Smooth muscle cell (in vitro differentiated cells): ENCODE data around the gene FAM184B. TPM values are rescaled to one million over a fixed set of nuclear protein-coding genes. Genes with fewer than 3 reads are reported as not detected.
"Not testable (repeated sequence)": the region's sequence is repeated elsewhere in the genome, so short reads cannot be mapped to it uniquely, and the experiment has no call there.

ENCODE experiments used
- DNase-seq: peaks from one replicate; lab custom pipeline; 2025; ENCODE audit not compliant: unreplicated experiment; lab: John Stamatoyannopoulos, UW
- H2AFZ ChIP-seq: fragments of 200-600 bp; sonication (generic); 2 replicates; pipeline ENCODE4 v1.6.0; 2016; ENCODE audit warnings: antibody characterized with exemption, low read depth, mild to moderate bottlenecking
- H3F3A ChIP-seq: fragments of 200-600 bp; sonication (generic); 2 replicates; pipeline ENCODE4 v1.6.0; 2017; ENCODE audit warnings: antibody characterized with exemption, low read depth
- H3K27ac ChIP-seq: fragments of 200-600 bp; sonication (generic); 2 replicates; pipeline ENCODE4 v1.5.1; 2016; ENCODE audit warnings: low read depth, mild to moderate bottlenecking
- H3K27me3 ChIP-seq: fragments of 200-600 bp; sonication (generic); 2 replicates; pipeline ENCODE4 v1.6.1; 2016; ENCODE audit warnings: low read depth, mild to moderate bottlenecking
- H3K36me3 ChIP-seq: fragments of 200-600 bp; sonication (generic); 2 replicates; pipeline ENCODE4 v1.5.1; 2016; ENCODE audit warnings: low read depth
- H3K4me1 ChIP-seq: fragments of 200-600 bp; sonication (generic); 2 replicates; pipeline ENCODE4 v1.5.1; 2016; ENCODE audit warnings: low read depth
- H3K4me2 ChIP-seq: fragments of 200-600 bp; sonication (generic); 2 replicates; pipeline ENCODE4 v1.6.0; 2016; ENCODE audit warnings: mild to moderate bottlenecking
- H3K4me3 ChIP-seq: fragments of 200-600 bp; sonication (generic); 2 replicates; pipeline ENCODE4 v1.5.1; 2016; ENCODE audit warnings: mild to moderate bottlenecking
- H3K79me2 ChIP-seq: fragments of 200-600 bp; sonication (generic); 2 replicates; pipeline ENCODE4 v1.6.0; 2016; ENCODE audit warnings: low read depth, mild to moderate bottlenecking
- H3K9ac ChIP-seq: fragments of 200-600 bp; sonication (generic); 2 replicates; pipeline ENCODE4 v1.6.0; 2016; ENCODE audit warnings: low read depth
- H3K9me3 ChIP-seq: fragments of 200-600 bp; sonication (generic); replicated peaks from 2 replicates; pipeline ENCODE4 v1.5.1; 2016; ENCODE audit warnings: low read depth
- H4K20me1 ChIP-seq: fragments of 200-600 bp; sonication (generic); 2 replicates; pipeline ENCODE4 v1.6.0; 2016; ENCODE audit warnings: low read depth
- CTCF ChIP-seq: fragments of 200-600 bp; sonication (generic); IDR thresholded peaks from 2 replicates; pipeline ENCODE4 v1.5.1; 2017; ENCODE audit warnings: borderline replicate concordance, mild to moderate bottlenecking, antibody characterized with exemption; ENCODE audit not compliant: insufficient read depth, poor library complexity, severe bottlenecking
- WGBS: methylation state at CpG from one replicate; pipeline ENCODE4 v1.1.7; 2016; ENCODE audit warnings: low lambda C conversion rate; 5-methylcytosine and 5-hydroxymethylcytosine counted together
- polyA plus RNA-seq: library from polyadenylated mRNA; unstranded; fragments of >200 nt; fragmentation: Nextera tagmentation; extraction: Ambion mirVana; gene quantifications from 2 replicates; pipeline ENCODE4 v1.2.1, GENCODE V29; 2016
- total RNA-seq: library from RNA; depleted of rRNA; stranded (reverse); fragments of >200 nt; gene quantifications from 2 replicates; pipeline ENCODE4 v1.2.3, GENCODE V29; 2014

Gene FAM184B
- total and polyA plus RNA-seq, 2 experiments from 2014 or later = not detected

- no peak overlapping the region for H2AFZ ChIP-seq
- no peak overlapping the region for H3K4me3 ChIP-seq
- H4K20me1 ChIP-seq = no peaks in the 10 kb centered on the region
- no peak overlapping the region for H3K27ac ChIP-seq
- no peaks in the 10 kb centered on the region for H3K4me1 ChIP-seq
- no peak for DNase-seq
- no peaks in the 10 kb centered on the region for H3K79me2 ChIP-seq
- no peak for TF ChIP-seq CTCF
- H3F3A ChIP-seq = no peaks in the 10 kb centered on the region
- no peak overlapping the region for H3K9ac ChIP-seq
- no peaks in the 10 kb centered on the region for H3K9me3 ChIP-seq
- 95% methylated on average over 2 of the region's 2 CpGs for WGBS
- H3K36me3 ChIP-seq = no peaks in the 10 kb centered on the region
- H3K4me2 ChIP-seq = no peak overlapping the region
- H3K27me3 ChIP-seq = no peaks in the 10 kb centered on the region
Observed at GRCh38 chr4:17715511-17715910, 65.9 kb downstream of the FAM184B start.

GRCh38 chr4:17713779-17714178 is 67.6 kb downstream of the FAM184B start:
- 95% methylated on average over 5 of the region's 5 CpGs for WGBS
- H3K4me3 ChIP-seq = no peak overlapping the region
- DNase-seq = no peak

GRCh38 chr4:17712166-17712565 is 69.3 kb downstream of the FAM184B start:
- WGBS = 74% methylated on average over 5 of the region's 5 CpGs
- Histone ChIP-seq H3K4me2 (no peak overlapping the region), H3K9ac (no peak overlapping the region)

More at GRCh38 chr4:17713779-17714178, 67.6 kb downstream of the FAM184B start:
- H3K4me2 ChIP-seq = no peak overlapping the region
- no peak overlapping the region for H3K9ac ChIP-seq
- no peaks in the 10 kb centered on the region for H3K79me2 ChIP-seq
- no peak for TF ChIP-seq CTCF
- no peaks in the 10 kb centered on the region for H3K4me1 ChIP-seq
- no peak overlapping the region for H3K27ac ChIP-seq
- no peaks in the 10 kb centered on the region for H3K9me3 ChIP-seq
- H3K36me3 ChIP-seq = no peaks in the 10 kb centered on the region
- H2AFZ ChIP-seq = no peak overlapping the region
- no peaks in the 10 kb centered on the region for H3K27me3 ChIP-seq
- H3F3A ChIP-seq = no peaks in the 10 kb centered on the region
- no peaks in the 10 kb centered on the region for H4K20me1 ChIP-seq

GRCh38 chr4:17711206-17711605 is 70.2 kb downstream of the FAM184B start:
- 85% methylated on average over 8 of the region's 8 CpGs for WGBS
- not testable (repeated sequence) for H3K27me3 ChIP-seq, H3F3A ChIP-seq, H3K9me3 ChIP-seq, H3K4me3 ChIP-seq, H2AFZ ChIP-seq, H3K4me1 ChIP-seq, H4K20me1 ChIP-seq, H3K36me3 ChIP-seq, DNase-seq, H3K79me2 ChIP-seq, H3K9ac ChIP-seq, H3K27ac ChIP-seq, H3K4me2 ChIP-seq

More at GRCh38 chr4:17712166-17712565, 69.3 kb downstream of the FAM184B start:
- Histone ChIP-seq H4K20me1 (no peaks in the 10 kb centered on the region), H3F3A (no peaks in the 10 kb centered on the region), H3K79me2 (no peaks in the 10 kb centered on the region), H3K27ac (no peak overlapping the region), H3K4me1 (no peaks in the 10 kb centered on the region), H3K9me3 (no peaks in the 10 kb centered on the region), H2AFZ (no peak overlapping the region), H3K27me3 (no peaks in the 10 kb centered on the region), H3K4me3 (no peak overlapping the region), H3K36me3 (no peaks in the 10 kb centered on the region)
- no peak for TF ChIP-seq CTCF
- no peak for DNase-seq
